BJ (cell line): Measurements from ENCODE around the gene AP1M2. TPM values are rescaled to one million over a fixed set of nuclear protein-coding genes. Genes with fewer than 3 reads are reported as not detected.
"Not testable (repeated sequence)": the region's sequence is repeated elsewhere in the genome, so short reads cannot be mapped to it uniquely, and the experiment has no call there.

Experiments
- CTCF ChIA-PET: fragments of 350-600 bp; formaldehyde crosslinking; extraction: SDS; loops from one replicate; lab custom pipeline; 2021; ENCODE audit warnings: antibody characterized with exemption, inconsistent platforms; lab: Yijun Ruan, JAX
- POLR2A ChIA-PET: fragments of 300-600 bp; sonication (Branson Sonifier 250); formaldehyde crosslinking; extraction: SDS; loops from one replicate; lab custom pipeline; 2021; ENCODE audit warnings: antibody characterized with exemption; lab: Charles Lee
- DNase-seq: peaks from one replicate; pipeline ENCODE4 v3.0.0-alpha.2; 2011; ENCODE audit warnings: low read depth
- H3K27me3 ChIP-seq: 2 replicates; pipeline ENCODE4 v1.6.0; 2011; ENCODE audit warnings: low read length; ENCODE audit not compliant: control insufficient read depth, insufficient read depth
- H3K36me3 ChIP-seq: 2 replicates; pipeline ENCODE4 v1.5.1; 2011; ENCODE audit warnings: low read length; ENCODE audit not compliant: control insufficient read depth, insufficient read depth
- H3K4me3 ChIP-seq: 2 replicates; pipeline ENCODE4 v1.5.1; 2011; ENCODE audit warnings: low read depth, mild to moderate bottlenecking, control low read depth, low read length
- CTCF ChIP-seq: IDR thresholded peaks from 2 replicates; pipeline ENCODE4 v1.5.1; 2011; ENCODE audit warnings: low read depth, mild to moderate bottlenecking, control low read depth, inconsistent platforms, low read length, moderate library complexity; ENCODE audit not compliant: insufficient read depth
- polyA plus RNA-seq: library from polyadenylated mRNA; depleted of rRNA; stranded (reverse); fragments of >200 nt; gene quantifications from 2 replicates; pipeline ENCODE4 v1.2.3, GENCODE V29; 2011

Gene AP1M2
- polyA plus RNA-seq, 1 experiment = not detected

GRCh38 chr19:10580979-10581631 lies 6.0 kb downstream of the AP1M2 start:
- TF ChIP-seq CTCF = peak; percentile 97
- POLR2A ChIA-PET = no interaction called here
- CTCF ChIA-PET = interaction anchor here (0.6 to 12.5 kb wide), 45 partner anchors 8 to 174 kb away, joined by 3 to 374 read pairs (median 4); partner anchors contain the start of genes DNM2, KRI1, QTRT1 and S1PR5
- peak; percentile 46 for DNase-seq
- Histone ChIP-seq H3K27me3 (no peaks in the 10 kb centered on the region), H3K4me3 (no peak overlapping the region), H3K36me3 (no peaks in the 10 kb centered on the region)

- no peak for DNase-seq
- ChIA-PET POLR2A (no interaction called here), CTCF (interaction anchor here (4.7 to 12.5 kb wide), 2 partner anchors 67 to 121 kb away, joined by 115 to 374 read pairs; partner anchors contain the start of gene QTRT1)
- no peaks in the 10 kb centered on the region for H3K27me3 ChIP-seq
- no peaks in the 10 kb centered on the region for H3K36me3 ChIP-seq
- TF ChIP-seq CTCF = no peak
- no peak overlapping the region for H3K4me3 ChIP-seq
Measured at GRCh38 chr19:10577951-10578350, 9.2 kb downstream of the AP1M2 start.

- TF ChIP-seq CTCF = no peak
- ChIA-PET POLR2A (no interaction called here), CTCF (interaction anchor here (1.0 to 12.5 kb wide), 5 partner anchors 20 to 124 kb away, joined by 3 to 374 read pairs (median 4); no protein-coding TSS in a partner anchor)
- H3K4me3 ChIP-seq = no peak overlapping the region
- no peak for DNase-seq
- H3K27me3 ChIP-seq = no peaks in the 10 kb centered on the region
- H3K36me3 ChIP-seq = no peaks in the 10 kb centered on the region
Measured at GRCh38 chr19:10575011-10575716, 11.9 kb downstream of the AP1M2 start.

GRCh38 chr19:10574462-10574861 lies 12.7 kb downstream of the AP1M2 start:
- Histone ChIP-seq H3K36me3 (no peaks in the 10 kb centered on the region), H3K27me3 (no peaks in the 10 kb centered on the region), H3K4me3 (no peak overlapping the region)
- TF ChIP-seq CTCF = no peak
- CTCF ChIA-PET = interaction anchor here (0.7 to 12.5 kb wide), 6 partner anchors 21 to 157 kb away, joined by 3 to 374 read pairs (median 4); no protein-coding TSS in a partner anchor
- DNase-seq = no peak
- POLR2A ChIA-PET = no interaction called here

- CTCF ChIA-PET = interaction anchor here (0.6 to 4.0 kb wide), 10 partner anchors 32 to 156 kb away, joined by 3 to 30 read pairs (median 6); no protein-coding TSS in a partner anchor
- DNase-seq, POLR2A ChIA-PET: not testable (repeated sequence)
Measured at GRCh38 chr19:10573793-10574192, 13.3 kb downstream of the AP1M2 start.

More at GRCh38 chr19:10573793-10574192, 13.3 kb downstream of the AP1M2 start:
- not testable (repeated sequence) for H3K4me3 ChIP-seq, H3K36me3 ChIP-seq, H3K27me3 ChIP-seq
